ENCODE results near the gene LATS1.

LATS1 gene

DNA sequence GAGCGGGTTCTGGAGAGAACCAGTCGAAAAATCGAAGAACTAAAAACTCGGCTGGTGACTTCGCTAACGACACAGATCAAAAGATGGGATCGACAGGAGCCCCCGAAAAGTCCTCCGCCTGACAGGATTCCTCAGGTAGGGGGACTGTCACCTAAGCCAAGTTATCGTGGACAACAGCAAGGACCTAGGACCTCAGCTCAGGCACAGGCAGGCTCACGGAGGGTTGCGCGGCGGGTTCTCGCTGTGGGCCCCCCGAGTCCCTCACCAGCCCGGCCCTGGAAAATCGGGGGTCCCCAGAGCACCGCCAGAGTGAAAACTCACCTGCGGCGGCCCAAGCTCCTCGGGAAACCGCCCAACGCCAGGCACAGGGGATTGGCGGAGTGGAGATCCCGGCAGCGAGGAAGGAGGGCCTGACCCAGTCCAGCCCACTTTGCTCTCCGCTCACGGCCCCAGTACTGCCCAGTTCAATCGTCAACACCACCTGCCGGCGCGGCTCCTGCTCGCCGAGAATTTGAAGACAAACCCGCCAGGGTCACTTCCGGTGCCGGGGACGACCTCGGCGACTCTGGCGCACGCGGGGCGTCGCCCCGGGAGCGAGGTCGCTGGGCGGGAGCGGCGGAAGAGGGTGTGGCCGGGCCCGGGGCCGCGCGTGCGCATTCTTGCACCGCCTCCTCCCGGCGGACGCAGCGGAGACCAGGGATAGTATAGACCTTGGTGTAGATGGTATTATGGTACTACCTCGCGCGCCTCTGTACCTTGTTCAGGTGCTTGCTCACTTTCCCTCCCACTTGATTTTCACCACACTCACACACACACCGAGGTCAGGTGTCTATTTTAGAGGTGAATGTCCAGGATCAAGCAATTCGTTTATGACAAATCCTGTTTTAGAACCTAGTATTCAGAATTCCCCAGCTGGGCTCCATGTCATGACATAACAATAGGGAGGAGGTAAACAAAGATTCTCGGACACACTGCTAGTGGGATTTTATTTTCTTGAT is 69.5 kb downstream of the LATS1 start, which contains the start of gene KATNA1:
Gene KATNA1 (minus strand): TSS at position 567 of the 998 bp plus-strand sequence. CDS start 10,167 bp downstream, outside the sequence.
- peak; percentile 78 for DNase-seq

DNA sequence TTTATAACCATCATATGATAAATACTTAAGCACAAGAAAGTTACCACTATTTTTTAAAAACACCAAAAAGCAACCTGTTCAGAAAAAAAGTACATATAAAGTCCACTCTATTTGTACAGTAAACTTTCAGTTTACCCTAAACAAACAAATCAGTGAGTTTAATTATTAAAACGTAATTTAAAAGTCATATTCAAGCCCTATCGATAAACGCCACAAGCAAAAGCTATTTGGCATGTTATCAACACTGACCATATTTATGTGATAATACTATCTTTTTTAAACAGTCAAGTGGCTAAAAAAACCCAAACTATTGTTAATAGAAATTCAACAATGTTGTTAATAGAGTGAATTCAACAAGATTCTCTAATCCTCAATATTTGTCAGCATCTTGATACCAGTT is 71.3 kb downstream of the LATS1 start:
- no peak for DNase-seq

DNA sequence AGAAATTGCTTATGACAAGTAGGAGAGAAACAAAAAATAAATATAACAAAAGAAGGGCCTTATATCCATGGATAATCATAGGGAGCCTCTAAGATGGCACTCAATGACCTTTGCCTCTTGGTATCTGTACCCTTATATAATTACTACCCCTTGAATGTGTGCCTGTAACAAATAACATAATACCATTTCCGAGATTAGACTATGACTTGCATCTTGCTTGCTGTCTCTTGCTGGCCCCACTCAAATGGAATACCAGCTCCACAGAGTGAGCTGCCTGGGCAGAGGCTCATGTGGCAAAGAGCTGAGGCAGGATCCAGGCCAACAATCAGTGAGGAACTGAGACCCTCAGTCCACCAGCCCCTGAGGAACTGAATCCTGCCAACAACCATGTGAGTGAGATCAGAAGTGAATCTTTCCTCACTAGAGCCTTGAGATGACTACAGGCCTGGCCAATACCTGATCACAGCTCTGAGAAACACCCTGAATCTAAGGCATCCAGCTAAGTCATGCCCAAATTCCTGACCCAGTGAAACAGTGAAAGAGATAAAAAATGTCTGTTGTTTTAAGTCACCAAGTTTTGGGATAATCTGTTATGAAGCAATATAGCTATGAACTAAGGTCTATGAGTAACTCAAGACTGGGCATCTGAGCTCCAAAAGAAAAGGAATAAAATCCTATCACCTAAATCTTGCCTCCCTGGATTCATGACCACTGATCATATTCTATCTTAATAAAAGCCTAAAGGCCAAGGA is 74.9 kb downstream of the LATS1 start:
- peak; percentile 38 for DNase-seq

GRCh38 chr6:149636124-149636523 is 81.8 kb downstream of the LATS1 start:
- peak; percentile 50 for DNase-seq

- DNase-seq, result no peak
Observed at GRCh38 chr6:149634315-149634714, 83.6 kb downstream of the LATS1 start.

GRCh38 chr6:149628875-149629510 is 88.9 kb downstream of the LATS1 start:
- DNase-seq, result no peak

- DNase-seq, result no peak
Observed at GRCh38 chr6:149627672-149628071, 90.2 kb downstream of the LATS1 start.

- no peak for DNase-seq
Observed at GRCh38 chr6:149615805-149616204, 102.1 kb downstream of the LATS1 start.

- no peak for DNase-seq
Observed at GRCh38 chr6:149614337-149614736, 103.6 kb downstream of the LATS1 start.

GRCh38 chr6:149608381-149608982 is 109.4 kb downstream of the LATS1 start:
- no peak for DNase-seq
